Measurements from ENCODE around the gene RUBCNL.

RUBCNL gene

GRCh38 chr13:46296115-46296822, 90.8 kb downstream of the RUBCNL start (continued):
- TF ChIP-seq ZBTB10 (tag by site-specific recombination; IDR thresholded peaks at IDR 0.05) (no peak), ZNF501 (tag by site-specific recombination; IDR thresholded peaks at IDR 0.05) (no peak)

- H3K4me1 ChIP-seq (ENCODE audit: control insufficient read depth, insufficient read depth, low read length) = no peaks in the 10 kb centered on the region
- no peaks in the 10 kb centered on the region for H3K9me3 ChIP-seq (ENCODE audit: control insufficient read depth, insufficient read depth, low read depth, low read length)
- ChIA-PET CTCF (interaction anchor here (0.7 kb wide), 1 partner anchor 8 kb away, joined by 3 read pairs; no protein-coding TSS in a partner anchor), POLR2A (no interaction called here)
- no peak overlapping the region for H3K4me3 ChIP-seq (ENCODE audit: low read depth, low read length)
- no peaks in the 10 kb centered on the region for H3K36me3 ChIP-seq (ENCODE audit: control insufficient read depth in 2 of 2, insufficient read depth in 1 of 2, low read length in 2 of 2)
- no peak overlapping the region for H3K27ac ChIP-seq (ENCODE audit: extremely low read depth, low read depth, low read length)
- TF ChIP-seq TCF7L2 (IDR thresholded peaks at IDR 0.05; ENCODE audit: borderline replicate concordance, low read depth, low read length) (no peak), ZNF426 (tag by site-specific recombination; IDR thresholded peaks at IDR 0.05) (no peak), ZBTB1 (tag by site-specific recombination; IDR thresholded peaks at IDR 0.05) (no peak), PRDM10 (tag by site-specific recombination; IDR thresholded peaks at IDR 0.05) (no peak), ZNF513 (tag by site-specific recombination; IDR thresholded peaks at IDR 0.05) (no peak), SCRT2 (tag by site-specific recombination; IDR thresholded peaks at IDR 0.05) (no peak), KLF7 (tag by site-specific recombination; IDR thresholded peaks at IDR 0.05; ENCODE audit: borderline replicate concordance) (no peak), ZBTB44 (tag by site-specific recombination; IDR thresholded peaks at IDR 0.05) (no peak), RBAK (tag by site-specific recombination; IDR thresholded peaks at IDR 0.05) (no peak), ZBTB20 (tag by site-specific recombination; IDR thresholded peaks at IDR 0.05) (no peak), ZNF707 (tag by site-specific recombination; IDR thresholded peaks at IDR 0.05) (no peak), ZNF341 (tag by site-specific recombination; IDR thresholded peaks at IDR 0.05; ENCODE audit: low read depth) (no peak), SP7 (tag by site-specific recombination; IDR thresholded peaks at IDR 0.05) (no peak), BCL6B (tag by site-specific recombination; IDR thresholded peaks at IDR 0.05) (no peak), SCRT1 (tag by site-specific recombination; IDR thresholded peaks at IDR 0.05; ENCODE audit: borderline replicate concordance) (no peak)
Observed at GRCh38 chr13:46295491-46296114, 91.4 kb downstream of the RUBCNL start.

Measured in HEK293 (cell line).